ENCODE results near the gene CDC42. TPM values are rescaled to one million over a fixed set of nuclear protein-coding genes. Genes with fewer than 3 reads are reported as not detected.

The CDC42 gene
- total RNA-seq, 1 experiment from 2014 or later, result 171 TPM

DNA sequence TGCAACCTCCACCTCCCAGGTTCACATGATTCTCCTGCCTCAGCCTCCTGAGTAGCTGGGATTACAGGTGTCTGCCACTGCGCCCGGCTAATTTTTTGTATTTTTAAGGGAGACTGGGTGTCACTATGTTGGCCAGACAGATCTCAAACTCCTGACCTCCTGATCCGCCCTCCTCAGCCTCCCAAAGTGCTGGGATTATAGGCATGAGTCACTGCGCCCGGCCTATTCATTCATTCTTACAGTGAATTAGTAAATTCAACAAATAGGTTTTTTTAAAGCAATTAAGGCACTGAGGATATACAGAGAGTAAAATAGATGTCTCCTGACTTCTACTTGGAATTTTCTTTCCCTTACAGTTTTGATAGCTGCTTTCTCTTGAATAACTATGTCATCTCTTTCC is 43.5 kb downstream of the CDC42 start:
- CTCF ChIA-PET, result no interaction called here
- no peaks in the 10 kb centered on the region for H3K9me3 Mint-ChIP-seq
- H3K4me3 Mint-ChIP-seq, result no peak overlapping the region
- no peak for DNase-seq (ENCODE audit: low spot score)
- TF ChIP-seq GRHL2 (CRISPR knock-in tag; IDR thresholded peaks at IDR 0.05; ENCODE audit: insufficient replicate concordance, severe bottlenecking) (no peak), SMAD4 (CRISPR knock-in tag; IDR thresholded peaks at IDR 0.05) (no peak), ATF1 (CRISPR knock-in tag; IDR thresholded peaks at IDR 0.05) (no peak), PRRX2 (CRISPR knock-in tag; IDR thresholded peaks at IDR 0.05) (no peak), FOXP4 (CRISPR knock-in tag; IDR thresholded peaks at IDR 0.05) (no peak), KAT7 (CRISPR knock-in tag; IDR thresholded peaks at IDR 0.05; ENCODE audit: borderline replicate concordance) (no peak), PREB (CRISPR knock-in tag; IDR thresholded peaks at IDR 0.05; ENCODE audit: borderline replicate concordance) (no peak), NR2C2 (CRISPR knock-in tag; IDR thresholded peaks at IDR 0.05) (no peak), CDX4 (CRISPR knock-in tag; IDR thresholded peaks at IDR 0.05; ENCODE audit: borderline replicate concordance) (no peak), ATF6 (CRISPR knock-in tag; IDR thresholded peaks at IDR 0.05) (no peak), ETV6 (CRISPR knock-in tag; IDR thresholded peaks at IDR 0.05) (no peak), ELF4 (CRISPR knock-in tag; IDR thresholded peaks at IDR 0.05; ENCODE audit: low read depth) (no peak)
- TF ChIP-seq, protein P1, sequence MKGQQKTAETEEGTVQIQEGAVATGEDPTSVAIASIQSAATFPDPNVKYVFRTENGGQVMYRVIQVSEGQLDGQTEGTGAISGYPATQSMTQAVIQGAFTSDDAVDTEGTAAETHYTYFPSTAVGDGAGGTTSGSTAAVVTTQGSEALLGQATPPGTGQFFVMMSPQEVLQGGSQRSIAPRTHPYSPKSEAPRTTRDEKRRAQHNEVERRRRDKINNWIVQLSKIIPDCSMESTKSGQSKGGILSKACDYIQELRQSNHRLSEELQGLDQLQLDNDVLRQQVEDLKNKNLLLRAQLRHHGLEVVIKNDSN (CRISPR knock-in tag; IDR thresholded peaks at IDR 0.05), result no peak
- ATAC-seq, result no peak
- H3K4me1 Mint-ChIP-seq, result peaks cover 22% of the 10 kb centered on the region
- H3K27ac Mint-ChIP-seq, result no peak overlapping the region
- H3K27me3 Mint-ChIP-seq (ENCODE audit: low read depth), result no peaks in the 10 kb centered on the region
- H3K36me3 Mint-ChIP-seq, result peaks cover 18% of the 10 kb centered on the region
- POLR2A ChIA-PET, result no interaction called here

GRCh38 chr1:22096463-22096862 is 44.0 kb downstream of the CDC42 start:
- Mint-ChIP-seq H3K4me3 (no peak overlapping the region), H3K27me3 (ENCODE audit: low read depth) (no peaks in the 10 kb centered on the region), H3K4me1 (peaks cover 18% of the 10 kb centered on the region), H3K9me3 (no peaks in the 10 kb centered on the region), H3K27ac (no peak overlapping the region), H3K36me3 (peaks cover 18% of the 10 kb centered on the region)
- ATAC-seq (no peak), DNase-seq (ENCODE audit: low spot score) (no peak)
- ChIA-PET CTCF (no interaction called here), POLR2A (no interaction called here)
- TF ChIP-seq KAT7 (CRISPR knock-in tag; IDR thresholded peaks at IDR 0.05; ENCODE audit: borderline replicate concordance) (no peak), SMAD4 (CRISPR knock-in tag; IDR thresholded peaks at IDR 0.05) (no peak), MYBL2 (CRISPR knock-in tag; IDR thresholded peaks at IDR 0.05) (no peak), CREM (CRISPR knock-in tag; IDR thresholded peaks at IDR 0.05) (no peak), CDX4 (CRISPR knock-in tag; IDR thresholded peaks at IDR 0.05; ENCODE audit: borderline replicate concordance) (no peak), ZNF396 (CRISPR knock-in tag; IDR thresholded peaks at IDR 0.05; ENCODE audit: borderline replicate concordance) (no peak), TP53 (CRISPR knock-in tag; IDR thresholded peaks at IDR 0.05) (no peak), TEAD4 (CRISPR knock-in tag; IDR thresholded peaks at IDR 0.05) (no peak), NR3C1 (CRISPR knock-in tag; conservative IDR thresholded peaks at IDR 0.05; ENCODE audit: low read depth) (no peak)
- TF ChIP-seq, protein P2, sequence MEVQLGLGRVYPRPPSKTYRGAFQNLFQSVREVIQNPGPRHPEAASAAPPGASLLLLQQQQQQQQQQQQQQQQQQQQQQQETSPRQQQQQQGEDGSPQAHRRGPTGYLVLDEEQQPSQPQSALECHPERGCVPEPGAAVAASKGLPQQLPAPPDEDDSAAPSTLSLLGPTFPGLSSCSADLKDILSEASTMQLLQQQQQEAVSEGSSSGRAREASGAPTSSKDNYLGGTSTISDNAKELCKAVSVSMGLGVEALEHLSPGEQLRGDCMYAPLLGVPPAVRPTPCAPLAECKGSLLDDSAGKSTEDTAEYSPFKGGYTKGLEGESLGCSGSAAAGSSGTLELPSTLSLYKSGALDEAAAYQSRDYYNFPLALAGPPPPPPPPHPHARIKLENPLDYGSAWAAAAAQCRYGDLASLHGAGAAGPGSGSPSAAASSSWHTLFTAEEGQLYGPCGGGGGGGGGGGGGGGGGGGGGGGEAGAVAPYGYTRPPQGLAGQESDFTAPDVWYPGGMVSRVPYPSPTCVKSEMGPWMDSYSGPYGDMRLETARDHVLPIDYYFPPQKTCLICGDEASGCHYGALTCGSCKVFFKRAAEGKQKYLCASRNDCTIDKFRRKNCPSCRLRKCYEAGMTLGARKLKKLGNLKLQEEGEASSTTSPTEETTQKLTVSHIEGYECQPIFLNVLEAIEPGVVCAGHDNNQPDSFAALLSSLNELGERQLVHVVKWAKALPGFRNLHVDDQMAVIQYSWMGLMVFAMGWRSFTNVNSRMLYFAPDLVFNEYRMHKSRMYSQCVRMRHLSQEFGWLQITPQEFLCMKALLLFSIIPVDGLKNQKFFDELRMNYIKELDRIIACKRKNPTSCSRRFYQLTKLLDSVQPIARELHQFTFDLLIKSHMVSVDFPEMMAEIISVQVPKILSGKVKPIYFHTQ (CRISPR knock-in tag; IDR thresholded peaks at IDR 0.05), result no peak
- TF ChIP-seq, protein P3, sequence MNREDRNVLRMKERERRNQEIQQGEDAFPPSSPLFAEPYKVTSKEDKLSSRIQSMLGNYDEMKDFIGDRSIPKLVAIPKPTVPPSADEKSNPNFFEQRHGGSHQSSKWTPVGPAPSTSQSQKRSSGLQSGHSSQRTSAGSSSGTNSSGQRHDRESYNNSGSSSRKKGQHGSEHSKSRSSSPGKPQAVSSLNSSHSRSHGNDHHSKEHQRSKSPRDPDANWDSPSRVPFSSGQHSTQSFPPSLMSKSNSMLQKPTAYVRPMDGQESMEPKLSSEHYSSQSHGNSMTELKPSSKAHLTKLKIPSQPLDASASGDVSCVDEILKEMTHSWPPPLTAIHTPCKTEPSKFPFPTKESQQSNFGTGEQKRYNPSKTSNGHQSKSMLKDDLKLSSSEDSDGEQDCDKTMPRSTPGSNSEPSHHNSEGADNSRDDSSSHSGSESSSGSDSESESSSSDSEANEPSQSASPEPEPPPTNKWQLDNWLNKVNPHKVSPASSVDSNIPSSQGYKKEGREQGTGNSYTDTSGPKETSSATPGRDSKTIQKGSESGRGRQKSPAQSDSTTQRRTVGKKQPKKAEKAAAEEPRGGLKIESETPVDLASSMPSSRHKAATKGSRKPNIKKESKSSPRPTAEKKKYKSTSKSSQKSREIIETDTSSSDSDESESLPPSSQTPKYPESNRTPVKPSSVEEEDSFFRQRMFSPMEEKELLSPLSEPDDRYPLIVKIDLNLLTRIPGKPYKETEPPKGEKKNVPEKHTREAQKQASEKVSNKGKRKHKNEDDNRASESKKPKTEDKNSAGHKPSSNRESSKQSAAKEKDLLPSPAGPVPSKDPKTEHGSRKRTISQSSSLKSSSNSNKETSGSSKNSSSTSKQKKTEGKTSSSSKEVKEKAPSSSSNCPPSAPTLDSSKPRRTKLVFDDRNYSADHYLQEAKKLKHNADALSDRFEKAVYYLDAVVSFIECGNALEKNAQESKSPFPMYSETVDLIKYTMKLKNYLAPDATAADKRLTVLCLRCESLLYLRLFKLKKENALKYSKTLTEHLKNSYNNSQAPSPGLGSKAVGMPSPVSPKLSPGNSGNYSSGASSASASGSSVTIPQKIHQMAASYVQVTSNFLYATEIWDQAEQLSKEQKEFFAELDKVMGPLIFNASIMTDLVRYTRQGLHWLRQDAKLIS (CRISPR knock-in tag; IDR thresholded peaks at IDR 0.05; ENCODE audit: borderline replicate concordance), result no peak
